HG03025 (cell line): ENCODE data around the gene ZSCAN1.
A peak's percentile ranks its signal among the peaks of the same experiment; 100 is the strongest.

Experiments
- ATAC-seq: cut with Tn5 transposase; IDR thresholded peaks from one replicate; pipeline ENCODE4 v1.9.1; 2021; ENCODE audit warnings: mild to moderate bottlenecking, moderate library complexity; ENCODE audit not compliant: unreplicated experiment, low FRiP score

Gene ZSCAN1

GRCh38 chr19:58067240-58067912, 33.6 kb downstream of the ZSCAN1 start:
- ATAC-seq: no peak

GRCh38 chr19:58079792-58080191, 46.0 kb downstream of the ZSCAN1 start:
- no peak for ATAC-seq

GRCh38 chr19:58083021-58083420, 49.2 kb downstream of the ZSCAN1 start:
- no peak for ATAC-seq

DNA sequence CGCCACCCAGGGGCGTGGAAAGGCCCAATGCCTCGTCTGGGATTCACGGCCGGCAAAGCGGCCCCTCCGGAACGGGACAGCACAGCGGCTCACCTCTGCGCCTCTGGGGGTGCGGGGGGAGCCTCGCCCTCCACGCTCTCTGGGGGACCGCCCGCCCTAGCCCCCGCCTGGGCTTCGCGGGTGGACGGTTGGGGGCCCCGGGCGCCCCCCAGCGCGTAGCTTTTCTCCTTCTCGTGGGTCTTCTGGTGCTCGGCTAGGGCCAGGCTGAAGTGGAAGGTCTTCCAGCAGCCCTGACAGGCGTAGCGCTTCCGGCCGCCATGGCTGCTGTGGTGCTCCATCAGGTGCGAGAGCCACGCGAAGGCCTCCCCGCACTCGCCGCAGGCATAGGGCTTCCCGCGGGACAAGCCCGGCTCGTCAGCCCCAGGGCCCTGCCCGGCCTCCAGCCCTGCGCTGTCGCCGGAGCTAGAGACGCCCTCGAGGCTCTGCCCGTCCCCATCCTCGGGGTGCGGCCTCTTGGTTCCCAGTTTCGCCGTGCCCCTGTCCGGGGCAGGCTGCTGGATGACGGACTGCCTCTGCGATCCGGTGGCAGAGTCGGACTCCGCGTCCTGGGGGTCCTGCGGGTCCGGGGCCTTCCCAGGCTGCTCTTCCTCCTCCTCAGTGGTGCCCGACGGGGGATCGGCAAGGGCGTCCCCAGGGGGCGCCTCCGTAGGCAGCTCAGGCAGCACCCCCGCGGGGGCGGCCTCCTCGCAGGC, 50.9 kb downstream of the ZSCAN1 start:
- ATAC-seq: no peak

DNA sequence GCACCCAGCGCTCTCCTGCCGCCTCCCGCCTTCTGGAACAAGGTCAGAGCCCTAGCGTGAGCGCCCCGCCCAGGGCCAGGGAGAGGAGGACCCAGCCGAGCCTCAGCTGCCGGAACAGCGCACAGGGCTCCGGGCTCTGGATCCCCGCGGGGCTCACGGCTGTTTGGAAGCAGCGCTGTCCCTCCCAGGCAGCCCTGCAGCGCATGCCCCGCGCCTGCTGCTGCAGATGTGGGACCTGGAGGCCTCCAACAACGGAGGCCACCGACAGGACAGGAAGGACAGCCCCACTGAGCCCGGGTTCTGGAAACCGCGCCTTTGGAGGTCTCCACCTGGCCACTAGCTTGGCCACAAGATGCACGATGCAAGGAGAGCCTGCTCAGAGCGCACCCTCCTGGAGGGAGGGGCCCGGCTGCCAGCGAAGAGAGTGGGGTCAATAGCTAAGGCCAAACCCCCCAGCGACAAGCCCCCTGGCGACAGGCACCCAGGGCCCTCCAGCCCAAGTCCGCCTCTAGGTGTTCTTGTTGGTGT, 51.6 kb downstream of the ZSCAN1 start:
- no peak for ATAC-seq

GRCh38 chr19:58086825-58087710, 53.2 kb downstream of the ZSCAN1 start:
- ATAC-seq: no peak

GRCh38 chr19:58088521-58089052, 54.8 kb downstream of the ZSCAN1 start:
- ATAC-seq: no peak

- ATAC-seq: no peak
These were observed 56.0 kb downstream of the ZSCAN1 start for GRCh38 chr19:58089846-58090245.

GRCh38 chr19:58091251-58091995, 57.6 kb downstream of the ZSCAN1 start:
- no peak for ATAC-seq

DNA sequence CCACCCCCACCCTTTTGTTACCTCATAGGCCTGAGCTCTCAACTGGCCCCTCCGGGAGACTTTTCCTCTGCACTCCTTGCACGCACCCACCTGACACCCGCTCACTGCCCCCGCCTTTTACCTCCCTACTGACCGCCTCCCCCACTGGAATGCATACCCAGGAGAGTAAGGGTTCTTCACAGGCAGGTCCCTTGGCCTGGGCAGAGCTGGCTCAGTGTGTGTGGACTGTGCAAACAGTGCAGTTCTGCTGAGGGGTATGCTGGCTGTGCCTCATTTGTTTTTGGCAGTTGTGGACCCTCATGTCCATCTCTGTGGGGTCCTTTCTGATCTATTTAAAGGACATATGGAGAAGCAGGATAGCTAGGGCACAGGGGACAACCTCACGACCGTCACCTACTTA, 59.2 kb downstream of the ZSCAN1 start:
- ATAC-seq: no peak

DNA sequence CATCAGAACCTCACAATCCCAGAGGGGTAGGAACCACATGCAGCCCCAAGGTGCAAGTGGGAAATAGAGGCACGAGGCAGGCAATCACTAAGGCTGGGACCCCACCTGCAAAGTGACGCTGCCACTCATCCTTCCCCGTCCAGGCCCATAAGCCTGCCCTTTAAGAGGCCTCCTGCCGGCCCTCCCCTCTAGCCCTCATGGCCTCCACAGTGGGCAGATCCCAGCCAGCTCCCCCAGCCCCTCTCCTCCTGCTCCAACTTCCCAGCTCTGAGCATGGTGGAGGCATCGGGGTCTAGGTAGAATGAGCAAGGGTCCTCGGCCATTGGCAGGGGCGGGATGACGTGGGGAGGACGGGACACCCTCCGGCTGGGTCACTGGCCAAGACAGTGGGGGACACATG, 61.5 kb downstream of the ZSCAN1 start:
- no peak for ATAC-seq

GRCh38 chr19:58096884-58097283, 63.1 kb downstream of the ZSCAN1 start:
- ATAC-seq: no peak

DNA sequence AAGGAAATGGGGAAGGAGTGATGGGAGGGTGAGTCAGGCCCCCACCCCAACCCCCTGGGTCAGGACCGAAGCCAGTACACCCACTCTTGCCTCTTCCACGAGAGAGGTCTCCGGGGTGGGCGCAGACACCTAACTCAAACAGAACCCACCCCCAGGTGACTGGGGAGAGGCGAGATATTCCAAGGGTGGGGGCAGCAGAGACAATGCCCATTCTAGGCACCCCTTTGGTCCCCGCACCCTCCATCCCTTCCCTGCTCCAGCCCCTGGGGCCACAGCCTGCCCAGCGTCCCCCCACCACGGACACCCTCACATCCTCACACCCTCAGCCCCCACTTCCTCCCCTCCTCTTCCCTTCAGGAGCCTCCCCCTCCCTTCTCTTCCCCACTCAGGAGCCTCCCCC, 63.5 kb downstream of the ZSCAN1 start:
- ATAC-seq: no peak

DNA sequence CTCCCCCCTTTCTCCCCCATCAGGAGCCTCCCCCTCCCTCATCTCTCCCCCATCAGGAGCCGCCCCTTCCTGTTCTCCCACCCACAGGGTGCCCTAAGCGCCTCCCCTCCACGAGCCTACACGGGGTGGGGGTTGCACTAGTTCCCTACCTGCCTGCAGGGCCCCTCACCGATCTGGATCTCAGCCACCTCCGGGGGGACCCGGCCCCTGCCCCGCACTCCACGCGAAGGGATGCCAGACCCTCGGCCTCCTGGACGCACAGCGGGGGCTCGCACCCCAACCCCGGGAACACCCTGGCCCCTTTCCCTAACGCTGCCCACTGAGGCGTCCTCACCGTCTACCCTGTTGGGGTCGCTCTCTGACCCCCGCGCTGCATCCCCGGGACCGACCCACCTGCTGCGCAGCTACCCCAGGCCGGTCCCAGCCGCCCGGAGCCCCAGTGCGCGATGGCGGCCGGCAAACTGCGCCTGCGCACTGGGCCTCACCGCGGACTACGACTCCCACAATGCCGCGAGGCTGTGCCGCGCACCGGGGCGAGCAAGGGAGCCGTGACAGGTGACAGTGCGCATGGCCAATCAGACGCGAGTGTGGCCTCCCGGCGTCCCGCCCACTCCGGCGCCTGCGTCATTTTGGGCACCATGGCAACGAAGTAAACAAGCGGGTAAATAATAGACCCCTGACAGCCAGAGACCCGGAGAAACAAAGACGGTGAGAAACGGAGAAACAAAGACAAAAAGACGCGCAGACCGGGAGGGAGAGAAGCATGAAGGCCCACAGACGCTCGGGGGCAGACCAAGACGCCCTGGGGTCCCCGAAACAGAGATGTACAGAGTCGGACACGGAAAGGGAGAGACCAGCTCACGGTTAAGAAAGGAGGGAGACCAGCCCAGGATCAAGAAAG, 64.2 kb downstream of the ZSCAN1 start, which contains the start of gene ZSCAN18:
TSS of gene ZSCAN18 (minus strand) at position 451 of the 901 bp plus-strand sequence. CDS start 7,964 bp downstream, outside the sequence.
- ATAC-seq: peak; percentile 55

DNA sequence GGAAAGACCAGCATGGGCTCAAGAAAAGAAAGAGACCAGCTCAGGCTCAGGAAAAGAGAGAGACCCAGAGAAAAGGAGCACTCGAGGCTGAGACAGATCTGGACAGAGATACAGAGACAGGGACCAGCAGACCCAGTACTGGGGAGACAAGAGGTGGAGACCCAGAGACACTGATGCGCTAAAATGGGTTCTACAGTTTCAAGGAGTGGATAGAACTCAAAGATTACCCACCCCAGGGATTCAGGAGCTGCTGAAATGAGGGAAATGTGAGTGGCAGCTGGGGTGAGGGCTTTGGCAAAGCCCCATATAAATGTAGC, 64.8 kb downstream of the ZSCAN1 start:
- no peak for ATAC-seq
